ENCODE measurements around the gene RCN1. TPM values are rescaled to one million over a fixed set of nuclear protein-coding genes. Genes with fewer than 3 reads are reported as not detected.
"Not testable (repeated sequence)": the region's sequence is repeated elsewhere in the genome, so short reads cannot be mapped to it uniquely, and the experiment has no call there.

Gene RCN1
- total RNA-seq, 1 donor from 2014 or later, result 222 TPM

- DNase-seq (ENCODE audit: low read depth), result no peak
- TF ChIP-seq CTCF (conservative IDR thresholded peaks at IDR 0.05; ENCODE audit: low read depth, low read length), result no peak
These were observed 10.9 kb downstream of the RCN1 start for GRCh38 chr11:32101791-32102190.

DNA sequence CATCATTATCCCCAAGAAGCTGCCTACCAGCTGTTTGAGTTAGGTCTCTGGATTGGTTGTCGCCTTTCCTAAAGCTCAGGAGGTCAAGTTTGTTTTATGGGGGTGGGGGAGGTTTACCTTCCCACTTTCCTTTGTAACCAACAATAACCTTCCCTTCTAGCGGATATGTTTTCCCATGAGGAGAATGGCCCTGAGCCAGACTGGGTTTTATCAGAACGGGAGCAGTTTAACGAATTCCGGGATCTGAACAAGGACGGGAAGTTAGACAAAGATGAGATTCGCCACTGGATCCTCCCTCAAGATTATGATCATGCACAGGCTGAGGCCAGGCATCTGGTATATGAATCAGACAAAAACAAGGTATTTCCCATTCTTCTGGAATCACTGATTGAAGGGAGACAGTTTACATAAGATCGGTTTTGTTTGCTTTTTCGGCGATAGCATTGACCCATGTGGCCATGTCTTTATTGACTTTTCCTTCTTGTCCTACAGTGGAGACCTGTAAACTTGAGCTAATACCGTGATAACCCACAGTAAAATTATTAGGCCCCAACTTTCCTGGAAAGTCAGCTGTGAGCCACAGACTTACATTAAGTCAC is 12.3 kb downstream of the RCN1 start:
- not testable (repeated sequence) for DNase-seq (ENCODE audit: low read depth); H3K4me3 ChIP-seq (ENCODE audit: low read depth, low read length)

More at GRCh38 chr11:32101791-32102190, 10.9 kb downstream of the RCN1 start:
- no peak overlapping the region for H3K4me3 ChIP-seq (ENCODE audit: low read depth, low read length)

DNA sequence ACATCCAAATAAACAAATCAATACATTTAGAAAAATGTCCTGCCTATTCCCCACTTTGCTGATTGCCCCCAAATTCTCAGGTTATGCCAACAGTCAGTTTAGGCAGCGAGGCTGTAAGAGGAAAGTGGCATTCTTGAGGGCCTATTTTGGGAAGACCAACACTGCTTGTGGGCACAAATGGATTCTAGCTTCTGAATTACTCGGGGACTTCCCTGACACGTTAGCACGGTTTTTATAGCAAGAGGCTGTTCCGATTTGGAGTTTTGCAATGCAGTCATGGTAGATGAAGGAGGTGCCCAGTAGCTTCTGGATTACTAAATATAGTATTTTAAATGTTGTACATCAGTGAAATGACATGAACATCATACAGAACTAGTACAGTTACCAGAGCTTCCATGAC is 13.1 kb downstream of the RCN1 start:
- no peak for DNase-seq (ENCODE audit: low read depth)
- no peak for TF ChIP-seq CTCF (conservative IDR thresholded peaks at IDR 0.05; ENCODE audit: low read depth, low read length)

GRCh38 chr11:32105871-32106560 is 15.1 kb downstream of the RCN1 start:
- TF ChIP-seq CTCF (conservative IDR thresholded peaks at IDR 0.05; ENCODE audit: low read depth, low read length), result no peak
- H3K4me3 ChIP-seq (ENCODE audit: low read depth, low read length), result no peak overlapping the region
- DNase-seq (ENCODE audit: low read depth), result no peak

More for the DNA sequence above, 13.1 kb downstream of the RCN1 start:
- H3K4me3 ChIP-seq (ENCODE audit: low read depth, low read length), result no peak overlapping the region

DNA sequence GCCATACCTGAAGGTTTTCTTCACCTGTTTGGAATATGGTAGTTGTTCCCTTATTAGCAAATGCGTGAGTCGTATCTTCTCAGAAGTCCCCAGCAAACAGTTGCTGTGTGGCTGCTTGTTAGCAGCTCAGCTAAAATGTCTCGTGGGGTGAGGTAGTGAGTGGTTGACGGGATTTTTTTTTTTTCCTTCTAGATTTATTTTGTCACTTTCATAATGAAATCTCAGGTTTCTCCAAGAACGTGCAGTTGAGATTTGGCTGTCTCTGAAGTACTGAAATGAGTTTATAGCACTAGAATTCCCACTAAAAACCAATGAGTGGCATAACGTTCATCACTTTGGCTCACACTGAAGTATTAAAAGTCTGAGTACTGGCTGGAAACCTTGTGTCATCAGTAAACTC is 16.8 kb downstream of the RCN1 start:
- no peak overlapping the region for H3K4me3 ChIP-seq (ENCODE audit: low read depth, low read length)
- no peak for TF ChIP-seq CTCF (conservative IDR thresholded peaks at IDR 0.05; ENCODE audit: low read depth, low read length)
- DNase-seq (ENCODE audit: low read depth), result no peak

DNA sequence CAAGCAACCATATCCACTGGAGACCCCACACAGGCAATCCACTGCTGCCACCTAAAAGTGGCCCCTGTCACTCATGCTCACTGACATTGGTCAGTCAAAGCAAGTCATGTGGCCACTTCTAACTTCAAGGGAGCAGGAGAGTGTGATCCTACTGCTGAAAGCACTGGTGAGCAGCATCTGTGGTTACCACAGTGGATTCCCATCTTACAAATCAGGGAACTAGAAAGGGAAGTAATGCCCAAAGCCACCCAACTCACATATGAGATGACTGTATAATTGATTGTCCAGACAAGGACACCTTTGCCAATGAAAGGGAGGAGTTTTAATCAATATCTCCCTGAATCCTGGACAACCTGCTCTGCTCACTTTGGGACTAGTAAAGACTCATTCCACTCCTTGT is 17.7 kb downstream of the RCN1 start:
- no peak for TF ChIP-seq CTCF (conservative IDR thresholded peaks at IDR 0.05; ENCODE audit: low read depth, low read length)
- no peak for DNase-seq (ENCODE audit: low read depth)
- H3K4me3 ChIP-seq (ENCODE audit: low read depth, low read length), result no peak overlapping the region

- H3K4me3 ChIP-seq (ENCODE audit: low read depth, low read length), result no peak overlapping the region
- TF ChIP-seq CTCF (conservative IDR thresholded peaks at IDR 0.05; ENCODE audit: low read depth, low read length), result no peak
- DNase-seq (ENCODE audit: low read depth), result no peak
These were observed 18.3 kb downstream of the RCN1 start for GRCh38 chr11:32109138-32109537.
